Cortex of kidney (tissue), 1 donor: ENCODE data around the gene CELF6.
"Not testable (repeated sequence)": the region's sequence is repeated elsewhere in the genome, so short reads cannot be mapped to it uniquely, and the experiment has no call there.

Experiments
- DNase-seq: peaks from one replicate; lab custom pipeline; 2025; lab: John Stamatoyannopoulos, UW

Gene CELF6

DNA sequence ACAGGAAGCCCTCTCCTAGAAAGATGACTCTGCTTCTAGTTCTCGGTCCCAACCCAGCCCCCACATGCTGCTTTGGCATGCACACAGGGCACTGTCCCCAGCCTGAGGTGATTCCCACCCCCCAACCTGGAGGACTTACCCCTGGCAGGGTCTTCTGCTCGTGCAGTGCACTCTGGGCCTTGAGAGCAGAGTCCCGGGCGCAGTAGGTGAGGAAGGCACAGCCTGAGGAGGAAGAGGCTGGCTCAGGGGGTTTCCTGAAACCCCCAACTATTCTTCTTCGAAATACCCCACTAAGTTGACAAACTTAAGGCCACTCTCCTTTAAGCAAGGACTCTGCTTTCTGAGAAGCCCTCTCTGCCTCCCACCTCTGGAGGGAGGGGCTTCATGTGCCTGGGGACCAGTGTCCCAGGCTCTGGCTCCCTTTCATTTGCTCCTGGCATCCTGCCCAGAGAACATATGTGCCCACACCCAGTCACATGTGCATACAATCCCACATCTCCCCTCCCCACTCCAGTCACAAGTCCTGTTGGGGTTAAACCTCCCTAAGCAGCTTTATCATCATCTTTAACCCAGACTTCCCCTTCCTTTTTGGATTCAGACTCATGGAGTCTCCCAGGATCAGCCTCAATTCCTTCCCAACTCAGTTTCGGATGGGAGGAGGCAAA is 4.1 kb downstream of the CELF6 start:
- DNase-seq, result no peak

- no peak for DNase-seq
These were observed 6.1 kb downstream of the CELF6 start for GRCh38 chr15:72313881-72314280.

DNA sequence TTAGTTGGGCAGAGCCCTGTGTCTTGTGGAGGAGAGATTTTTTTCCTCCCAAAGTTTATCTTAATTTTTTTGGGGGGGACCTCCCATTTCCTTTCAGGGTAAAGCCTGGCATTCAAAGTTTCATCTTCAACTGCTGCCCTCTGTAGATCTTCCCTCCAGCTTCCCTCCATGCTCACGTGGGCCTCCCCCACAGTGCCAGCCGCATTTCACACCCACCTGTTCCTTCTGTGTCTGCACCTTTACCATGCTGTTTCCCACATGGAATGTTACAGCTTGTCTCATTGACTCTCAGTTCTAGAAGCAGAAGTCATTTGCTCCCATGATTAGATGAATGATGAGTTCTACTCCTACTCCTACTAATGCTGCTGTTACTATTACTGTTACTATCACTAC is 6.5 kb downstream of the CELF6 start:
- no peak for DNase-seq

DNA sequence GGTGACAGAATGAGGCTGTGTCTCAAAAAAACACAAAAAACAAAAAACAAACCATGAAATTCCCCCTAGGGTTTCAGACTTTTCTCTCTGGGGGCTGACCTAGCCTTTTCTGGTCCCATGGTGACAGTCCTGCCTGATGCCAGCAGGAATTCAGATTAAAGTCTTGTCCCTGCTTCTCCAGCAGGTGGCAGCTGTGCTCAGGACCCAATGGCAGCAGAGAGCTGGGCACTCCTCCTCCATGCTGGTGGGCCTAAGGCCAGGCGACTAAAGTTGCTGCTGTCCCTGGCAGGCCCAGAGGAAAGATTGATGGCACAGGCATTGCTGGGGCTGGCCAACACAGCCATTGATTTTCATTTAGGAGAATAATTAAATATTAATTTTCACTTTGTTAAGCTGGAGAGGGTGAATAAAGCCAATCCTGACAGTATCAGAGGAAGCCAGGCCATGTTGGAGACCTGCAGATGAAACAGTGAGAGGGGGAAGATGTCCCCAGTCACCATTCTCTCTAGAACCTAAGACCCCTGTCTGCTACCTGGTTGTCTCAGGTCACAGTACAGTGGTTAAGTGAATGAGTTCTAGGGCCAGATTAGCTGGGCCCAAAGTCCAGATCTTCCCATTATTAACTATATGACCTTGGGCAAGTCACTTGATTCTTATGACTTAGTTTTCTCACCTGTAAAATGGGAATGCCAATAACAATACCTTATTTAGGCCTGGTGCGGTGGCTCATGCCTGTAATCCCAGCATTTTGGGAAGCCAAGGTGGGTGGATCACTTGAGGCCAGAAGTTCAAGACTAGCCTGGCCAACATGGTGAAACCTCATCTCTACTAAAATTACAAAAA is 7.1 kb downstream of the CELF6 start:
- DNase-seq, result no peak

DNA sequence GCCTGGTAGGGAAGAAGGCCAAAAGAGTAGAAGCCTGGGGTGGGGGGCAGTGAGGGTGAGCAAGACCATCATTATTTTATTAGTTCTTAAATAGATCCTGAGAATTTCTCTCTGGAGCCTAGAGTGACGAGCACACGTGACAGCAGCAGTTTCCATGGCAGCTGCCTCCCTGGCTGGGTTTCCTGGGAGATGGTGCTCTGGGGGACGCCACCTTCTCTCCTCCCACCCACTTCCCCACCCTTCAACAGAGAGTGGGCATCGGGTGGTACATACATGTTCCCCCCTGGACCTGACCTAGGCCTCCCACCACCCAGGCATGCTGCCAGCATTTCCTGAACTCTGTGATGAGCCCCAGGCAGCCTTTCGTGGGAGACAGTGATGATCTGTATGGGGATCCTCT is 12.9 kb downstream of the CELF6 start:
- no peak for DNase-seq

GRCh38 chr15:72306211-72306785 is 13.7 kb downstream of the CELF6 start:
- DNase-seq, result no peak

DNA sequence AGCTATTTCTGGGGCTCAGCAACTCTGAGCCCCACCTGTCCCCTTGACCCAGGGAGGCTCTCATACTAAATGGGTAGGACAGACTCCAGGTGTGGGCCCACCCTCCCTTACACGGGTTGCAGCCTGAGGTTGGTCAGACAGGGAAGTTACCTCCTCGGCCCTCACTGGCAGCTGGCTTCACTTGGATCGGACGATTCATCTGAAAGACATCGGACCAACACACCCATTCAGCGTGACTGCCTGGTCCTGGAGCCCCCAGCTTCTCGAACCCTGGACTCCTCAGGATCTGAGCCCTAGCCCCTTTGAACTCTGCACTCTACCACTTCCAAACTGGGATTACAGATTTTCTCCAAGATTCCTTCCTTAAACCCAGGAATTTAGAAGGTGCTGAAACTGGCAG is 15.4 kb downstream of the CELF6 start:
- DNase-seq, result no peak

GRCh38 chr15:72302955-72303354 is 17.0 kb downstream of the CELF6 start:
- no peak for DNase-seq

- no peak for DNase-seq
These were observed 30.2 kb downstream of the CELF6 start for GRCh38 chr15:72289597-72290325.

GRCh38 chr15:72288796-72289596 is 31.0 kb downstream of the CELF6 start:
- no peak for DNase-seq

GRCh38 chr15:72285927-72286516 is 33.9 kb downstream of the CELF6 start:
- no peak for DNase-seq

DNA sequence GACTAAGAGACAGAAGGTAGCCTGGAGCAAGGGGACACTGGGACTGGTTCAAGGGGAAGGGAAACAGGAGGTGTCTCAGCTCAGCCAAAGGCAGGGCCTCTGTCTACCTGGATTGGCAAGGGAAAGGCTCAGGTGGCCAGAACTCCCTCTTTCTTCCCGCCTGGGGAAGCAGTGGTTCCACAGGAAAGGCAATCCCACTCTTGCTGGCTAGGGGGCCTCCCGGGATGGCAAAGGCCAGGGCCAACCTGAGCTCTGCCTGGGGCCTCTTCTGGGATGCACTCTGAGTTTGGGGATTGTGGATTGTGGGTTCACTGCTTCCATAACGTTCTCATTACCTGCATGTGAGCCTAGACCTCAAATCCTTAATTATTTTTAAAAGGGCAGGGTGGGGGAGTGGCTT is 34.6 kb downstream of the CELF6 start:
- no peak for DNase-seq

DNA sequence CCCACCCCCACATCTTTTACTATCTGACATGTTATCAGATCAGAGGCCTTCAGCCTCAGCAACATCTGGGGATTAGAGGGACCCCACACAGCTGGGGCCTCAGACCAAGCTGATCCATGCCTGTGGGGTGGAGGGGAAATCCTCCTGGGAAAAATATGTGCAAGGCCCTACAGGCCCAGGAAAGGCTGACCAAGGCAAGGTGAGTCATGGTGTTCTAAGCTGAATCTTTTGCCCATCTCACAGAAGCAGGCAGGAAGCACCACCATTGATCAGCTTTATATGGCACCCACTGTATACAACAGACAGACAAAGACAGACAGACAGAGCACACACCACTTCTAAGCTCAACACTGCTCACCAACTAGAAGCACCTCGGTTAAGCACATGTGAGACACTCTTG is 35.2 kb downstream of the CELF6 start:
- no peak for DNase-seq

GRCh38 chr15:72281713-72282112 is 38.2 kb downstream of the CELF6 start:
- DNase-seq, result no peak

- DNase-seq, result no peak
These were observed 39.2 kb downstream of the CELF6 start for GRCh38 chr15:72280751-72281150.

GRCh38 chr15:72278737-72279136 is 41.2 kb downstream of the CELF6 start:
- DNase-seq, result no peak

GRCh38 chr15:72276326-72276700 is 43.6 kb downstream of the CELF6 start:
- DNase-seq, result no peak

DNA sequence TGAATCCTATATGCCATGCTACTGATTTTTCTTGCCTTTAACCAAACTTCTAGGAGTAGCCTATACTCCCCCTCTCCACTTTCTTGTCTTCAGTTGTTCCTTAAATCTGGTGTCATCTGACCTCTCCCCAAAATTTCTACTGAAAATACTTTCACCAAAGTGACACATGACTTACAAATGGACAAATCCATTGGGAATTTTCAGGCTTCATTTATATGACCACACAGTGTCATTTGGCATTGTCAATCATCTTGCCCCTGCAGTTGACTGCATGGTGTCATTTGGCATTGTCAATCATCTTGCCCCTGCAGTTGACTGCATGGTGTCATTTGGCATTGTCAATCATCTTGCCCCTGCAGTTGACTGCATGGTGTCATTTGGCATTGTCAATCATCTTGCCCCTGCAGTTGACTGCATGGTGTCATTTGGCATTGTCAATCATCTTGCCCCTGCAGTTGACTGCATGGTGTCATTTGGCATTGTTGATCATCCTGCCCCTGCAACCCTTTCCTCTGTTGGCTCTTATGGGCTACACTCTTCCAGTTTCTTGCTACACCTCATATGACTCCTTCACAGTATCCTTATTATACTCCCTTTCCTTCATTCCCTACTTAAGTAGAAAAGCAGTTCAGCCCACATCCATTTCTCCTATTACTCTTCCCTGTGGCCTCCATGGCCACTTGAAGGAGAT is 44.2 kb downstream of the CELF6 start:
- DNase-seq, result not testable (repeated sequence)

GRCh38 chr15:72272997-72273352 is 47.0 kb downstream of the CELF6 start:
- no peak for DNase-seq

- DNase-seq, result peak; percentile 88
These were observed 47.6 kb downstream of the CELF6 start, which contains the start of gene PARP6 for GRCh38 chr15:72272213-72272996. TSS of gene PARP6 (minus strand) at chr15:72272554. CDS start at chr15:72267477, 5,077 bp downstream.
